GM12875 (cell line): ENCODE measurements around the gene FAM107B.
A peak's percentile ranks its signal among the peaks of the same experiment; 100 is the strongest.

Source experiments
- H3K4me3 ChIP-seq: one replicate; pipeline ENCODE4 v1.5.1; 2011; ENCODE audit warnings: low read depth, low read length, control low read depth
- CTCF ChIP-seq: IDR thresholded peaks from 2 replicates; pipeline ENCODE4 v1.5.1; 2011; ENCODE audit warnings: low read depth, mild to moderate bottlenecking, control low read depth, inconsistent platforms, low read length, moderate library complexity, borderline replicate concordance; ENCODE audit not compliant: insufficient read depth

The FAM107B gene

GRCh38 chr10:14602807-14603533 is 171.7 kb downstream of the FAM107B start:
- H3K4me3 ChIP-seq, result peak overlapping the region; percentile 48
- TF ChIP-seq CTCF, result no peak

GRCh38 chr10:14601872-14602725 is 172.6 kb downstream of the FAM107B start:
- H3K4me3 ChIP-seq, result no peak overlapping the region
- TF ChIP-seq CTCF, result no peak

GRCh38 chr10:14601326-14601725 is 173.4 kb downstream of the FAM107B start:
- TF ChIP-seq CTCF, result no peak
- no peak overlapping the region for H3K4me3 ChIP-seq

- no peak overlapping the region for H3K4me3 ChIP-seq
- TF ChIP-seq CTCF, result no peak
Observed at GRCh38 chr10:14600065-14600464, 174.6 kb downstream of the FAM107B start.

GRCh38 chr10:14598809-14599764 is 175.6 kb downstream of the FAM107B start:
- no peak for TF ChIP-seq CTCF

GRCh38 chr10:14595526-14596182 is 179.0 kb downstream of the FAM107B start:
- no peak for TF ChIP-seq CTCF
- no peak overlapping the region for H3K4me3 ChIP-seq

More at GRCh38 chr10:14598809-14599764, 175.6 kb downstream of the FAM107B start:
- H3K4me3 ChIP-seq, result no peak overlapping the region
